GM18868 (cell line): ENCODE data around the gene FLNA.
"Not testable (repeated sequence)": the region's sequence is repeated elsewhere in the genome, so short reads cannot be mapped to it uniquely, and the experiment has no call there.

ENCODE experiments used
- ATAC-seq: cut with Tn5 transposase; IDR thresholded peaks from one replicate; pipeline ENCODE4 v1.9.1; 2021; ENCODE audit warnings: mild to moderate bottlenecking, moderate library complexity; ENCODE audit not compliant: unreplicated experiment

Gene FLNA

DNA sequence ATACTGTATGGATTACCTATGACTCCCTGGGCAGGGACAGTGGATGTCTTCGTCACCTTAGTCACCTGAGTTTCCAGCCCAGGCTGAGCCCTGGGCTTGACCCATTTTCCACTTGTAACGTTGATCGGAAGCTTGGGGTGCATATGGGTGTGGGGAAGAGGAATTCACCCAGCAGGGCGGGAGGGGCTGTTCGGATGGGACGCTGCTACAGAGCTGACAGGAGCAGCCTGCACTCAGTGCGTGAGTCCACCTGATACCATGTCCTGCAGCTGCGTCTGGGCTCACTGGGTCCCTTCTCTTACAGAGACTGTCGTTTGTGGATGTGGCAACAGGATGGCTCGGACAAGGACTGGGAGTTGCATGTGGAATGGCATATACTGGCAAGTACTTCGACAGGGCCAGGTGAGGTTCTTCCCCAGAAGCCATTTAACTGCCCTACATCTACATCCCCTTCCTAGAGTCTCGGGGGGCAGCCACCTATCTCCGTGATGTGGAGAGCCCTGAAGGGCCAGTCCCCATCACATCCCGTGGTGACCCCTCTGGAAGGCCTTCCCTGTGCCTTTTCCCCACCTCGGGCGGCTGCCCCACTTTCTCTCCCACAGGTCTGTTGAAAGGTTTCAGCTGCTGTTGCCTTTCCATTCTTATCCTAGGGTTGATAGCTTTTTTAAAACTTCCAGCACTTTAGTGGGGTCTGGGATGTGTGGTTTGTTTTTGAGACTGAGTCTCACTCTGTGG lies 65.2 kb downstream of the FLNA start:
- ATAC-seq, result no peak

DNA sequence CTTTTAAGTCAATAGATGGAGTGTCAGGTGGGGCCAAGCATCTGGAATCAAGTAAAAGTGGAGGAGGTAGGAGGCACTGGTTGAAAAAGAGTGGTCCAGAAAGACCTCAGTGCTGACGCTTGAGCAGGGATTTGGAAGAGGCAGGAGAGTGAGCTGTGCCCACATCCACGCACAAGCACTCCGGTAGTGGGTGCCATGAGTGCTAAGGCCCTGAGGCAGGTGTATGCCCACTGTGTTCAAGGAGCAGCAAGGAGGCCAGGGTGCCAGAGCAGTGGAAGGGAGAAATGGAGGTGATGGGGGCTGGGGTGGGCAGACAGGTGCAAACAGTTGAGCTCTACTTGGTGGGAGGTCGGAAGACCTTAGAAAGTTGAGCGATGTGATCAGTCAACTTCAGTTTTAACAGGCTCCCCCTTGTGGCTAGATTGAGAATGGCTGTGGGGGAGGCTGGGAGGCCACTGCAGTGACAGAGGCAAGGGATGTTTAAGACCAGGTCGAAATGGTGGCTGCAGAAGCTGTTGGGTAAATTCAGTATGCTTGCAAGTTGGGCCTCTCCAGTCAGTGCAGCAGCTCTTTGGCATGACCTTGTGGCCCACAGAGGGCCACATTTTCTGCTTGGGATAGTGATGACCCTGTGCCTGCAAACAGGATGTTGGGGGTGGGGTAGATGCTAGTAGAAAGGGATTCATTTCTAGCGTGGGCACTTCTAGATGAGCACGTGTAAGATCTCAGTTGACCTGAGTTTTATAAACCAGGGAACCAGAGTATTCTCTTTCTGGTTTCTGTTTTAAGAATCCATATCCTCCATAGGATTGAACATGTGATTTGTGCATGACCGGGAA lies 66.1 kb downstream of the FLNA start:
- no peak for ATAC-seq

DNA sequence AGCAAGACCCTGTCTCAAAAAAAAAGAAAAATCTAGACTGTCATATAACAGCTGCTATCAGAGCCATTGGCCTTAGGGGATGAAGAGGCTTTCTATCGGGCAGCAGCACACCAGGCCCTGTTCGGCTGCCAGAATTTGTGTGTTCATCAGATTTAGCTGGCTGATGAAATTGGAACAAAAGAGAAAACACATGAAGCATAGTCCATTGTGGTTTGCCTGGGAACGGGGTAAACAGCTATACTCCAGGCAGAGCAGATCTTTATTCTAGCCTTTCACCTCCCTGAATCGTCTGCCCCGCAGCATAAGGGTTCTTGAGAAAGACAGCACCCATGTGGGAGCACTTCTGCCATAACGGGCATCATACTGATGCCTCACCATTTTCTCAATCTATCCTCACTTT lies 67.2 kb downstream of the FLNA start:
- ATAC-seq, result no peak

DNA sequence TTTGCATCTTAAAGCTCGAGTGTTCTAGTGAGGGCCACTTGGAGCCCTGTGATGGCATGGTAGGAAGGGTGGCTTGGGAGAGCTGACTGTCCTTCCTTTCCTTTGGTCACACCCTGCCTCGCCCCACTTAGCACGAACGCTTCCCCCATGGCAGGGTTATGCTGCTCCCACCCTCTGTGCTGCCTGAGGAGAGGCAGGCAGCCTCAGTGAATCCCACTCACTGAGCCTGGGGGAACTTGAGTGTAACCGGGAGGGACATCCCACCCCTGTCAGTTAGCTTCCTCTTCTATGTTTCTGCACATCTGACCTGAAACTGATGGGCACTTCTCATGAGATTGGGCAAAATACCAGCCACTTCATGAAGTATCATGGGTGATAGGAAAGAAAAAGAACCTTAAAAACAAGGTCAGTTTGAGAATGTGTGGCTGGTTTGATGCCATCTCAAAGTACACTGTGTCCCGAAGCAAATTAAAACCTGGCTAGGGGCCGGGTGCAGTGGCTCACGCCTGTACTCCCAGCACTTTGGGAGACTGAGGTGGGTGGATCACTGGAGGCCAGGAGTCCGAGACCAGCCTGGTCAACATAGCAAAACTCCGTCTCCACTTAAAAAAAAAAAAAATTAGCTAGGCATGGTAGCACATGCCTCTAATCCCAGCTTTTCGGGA lies 68.8 kb downstream of the FLNA start:
- no peak for ATAC-seq

DNA sequence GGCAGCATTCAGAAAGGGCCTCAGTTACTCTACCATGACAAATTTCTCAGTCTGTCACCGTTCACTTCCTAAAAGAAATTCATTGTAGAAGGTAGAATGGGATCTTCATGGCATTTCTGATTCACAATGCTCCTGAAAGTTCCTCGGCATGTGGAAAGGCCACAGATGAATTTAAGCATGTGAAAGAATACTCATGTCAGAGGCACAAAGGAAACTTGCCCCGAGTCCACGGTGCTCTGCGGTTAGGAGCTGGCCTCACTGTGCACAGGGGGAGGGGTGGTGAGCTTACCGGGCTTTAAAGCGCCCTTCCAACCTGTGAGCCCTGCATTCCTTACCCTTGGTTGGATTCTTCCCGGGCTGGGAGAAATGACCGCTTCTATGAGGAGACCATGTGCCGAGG lies 69.6 kb downstream of the FLNA start:
- ATAC-seq, result no peak

DNA sequence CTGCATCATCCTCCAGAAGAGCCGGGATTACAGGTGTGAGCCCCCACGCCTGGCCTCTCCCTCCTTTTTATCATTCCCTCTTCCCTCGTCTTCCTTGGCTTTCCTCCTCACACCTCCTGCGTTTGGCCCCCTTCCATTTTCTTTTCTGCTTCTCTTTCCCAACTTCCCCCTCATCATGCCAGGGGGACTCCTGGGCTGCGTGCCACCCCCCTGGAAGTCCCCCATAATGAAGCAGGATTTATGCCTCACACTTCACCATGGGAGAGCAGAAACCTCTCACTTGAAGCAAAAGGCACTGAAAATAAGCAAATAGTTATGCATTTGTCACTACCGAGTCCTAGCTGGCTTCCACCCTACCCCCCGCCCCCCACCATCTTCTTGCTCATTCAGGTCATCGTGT lies 71.0 kb downstream of the FLNA start:
- ATAC-seq, result no peak

DNA sequence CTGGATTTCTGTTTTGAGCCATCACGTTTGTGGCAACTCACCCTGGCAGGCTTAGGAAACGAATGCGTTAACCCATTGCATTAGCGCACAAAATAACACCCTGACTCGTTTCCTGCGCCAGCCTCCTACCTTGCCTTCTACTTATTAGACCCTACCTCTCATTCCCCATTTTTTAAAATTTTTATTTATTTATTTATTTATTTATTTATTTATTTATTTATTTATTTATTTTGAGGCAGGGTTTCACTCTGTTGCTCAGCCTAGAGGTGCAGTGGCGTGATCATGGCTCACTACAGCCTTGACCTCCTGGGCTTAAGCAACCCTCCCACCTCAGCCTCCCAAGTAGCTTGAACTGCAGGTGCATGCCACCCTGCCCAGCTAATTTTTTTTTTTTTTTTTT lies 71.4 kb downstream of the FLNA start:
- ATAC-seq, result not testable (repeated sequence)

DNA sequence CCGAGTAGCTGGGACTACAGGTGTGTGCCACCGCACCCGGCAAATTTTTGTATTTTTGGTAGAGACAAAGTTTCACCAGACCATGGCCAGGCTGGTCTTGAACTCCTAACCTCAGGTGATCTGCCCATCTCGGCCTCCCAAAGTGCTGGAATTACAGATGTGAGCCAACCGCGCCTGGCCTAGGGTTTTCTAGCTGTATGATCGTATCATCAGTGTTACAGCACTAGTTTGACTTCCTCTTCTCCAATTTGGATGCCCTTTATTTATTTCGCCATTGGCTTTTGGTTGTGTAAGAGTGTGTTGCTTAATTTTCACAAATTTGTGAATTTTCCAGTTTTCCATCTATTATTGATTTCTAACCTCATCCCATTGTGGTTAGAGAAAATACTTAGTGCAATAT lies 73.6 kb downstream of the FLNA start:
- no peak for ATAC-seq
